Measurements from ENCODE around the gene TMEM30A. TPM values are rescaled to one million over a fixed set of nuclear protein-coding genes. Genes with fewer than 3 reads are reported as not detected.

TMEM30A gene
- total and polyA plus RNA-seq, 4 donors: 33.3 to 71.0 (median 45.4) TPM

DNA sequence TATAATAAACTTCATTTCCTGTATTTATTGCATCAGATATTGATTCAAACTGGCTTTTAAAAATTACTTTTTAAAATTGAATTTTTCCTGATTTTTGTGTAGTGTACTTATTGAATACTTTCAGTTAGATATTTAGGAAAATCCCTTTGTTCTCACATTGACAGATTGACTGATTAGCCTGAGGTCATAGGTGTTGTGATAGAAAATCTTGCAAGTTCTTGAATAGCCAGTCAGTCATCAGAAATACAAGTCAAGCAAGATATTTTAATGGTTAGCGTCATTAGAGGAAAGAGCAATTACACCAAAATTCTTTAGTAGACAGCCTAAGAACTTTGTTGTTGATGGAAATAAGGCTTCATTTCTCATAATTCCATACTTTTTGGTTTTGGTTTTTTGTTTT lies 3.4 kb upstream of the TMEM30A start:
- H3K27ac ChIP-seq (ENCODE audit: low read depth in 1 of 2, low read length in 2 of 2): no peak overlapping the region
- no peaks in the 10 kb centered on the region for H3K27me3 ChIP-seq (ENCODE audit: control insufficient read depth in 4 of 4, insufficient read depth in 4 of 4, low read length in 3 of 4)
- no peak overlapping the region for H3K9ac ChIP-seq (ENCODE audit: low read depth in 1 of 2, low read length in 2 of 2)
- peaks cover 3 to 12% (median 11%) of the 10 kb centered on the region in 4 donors for H3K4me1 ChIP-seq (ENCODE audit: control insufficient read depth in 4 of 4, insufficient read depth in 4 of 4, low read length in 3 of 4)
- TF ChIP-seq GABPA (IDR thresholded peaks at IDR 0.05 in 1 of 2, conservative IDR thresholded peaks at IDR 0.05 in 1 of 2) (no peak), NR2F2 (IDR thresholded peaks at IDR 0.05) (no peak), FOXA1 (IDR thresholded peaks at IDR 0.05) (no peak), SP1 (IDR thresholded peaks at IDR 0.05) (no peak), HNF4A (conservative IDR thresholded peaks at IDR 0.05) (no peak), TAF1 (conservative IDR thresholded peaks at IDR 0.05) (no peak), RAD21 (IDR thresholded peaks at IDR 0.05) (no peak), EGR1 (IDR thresholded peaks at IDR 0.05; ENCODE audit: low read depth in 2 of 2) (no peak), RXRA (IDR thresholded peaks at IDR 0.05) (no peak), YY1 (IDR thresholded peaks at IDR 0.05) (no peak), JUND (IDR thresholded peaks at IDR 0.05) (no peak), HNF4G (IDR thresholded peaks at IDR 0.05) (no peak), FOXA2 (IDR thresholded peaks at IDR 0.05) (no peak)
- TF ChIP-seq, protein P1, sequence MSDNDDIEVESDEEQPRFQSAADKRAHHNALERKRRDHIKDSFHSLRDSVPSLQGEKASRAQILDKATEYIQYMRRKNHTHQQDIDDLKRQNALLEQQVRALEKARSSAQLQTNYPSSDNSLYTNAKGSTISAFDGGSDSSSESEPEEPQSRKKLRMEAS (IDR thresholded peaks at IDR 0.05): no peak
- TF ChIP-seq, protein P2, sequence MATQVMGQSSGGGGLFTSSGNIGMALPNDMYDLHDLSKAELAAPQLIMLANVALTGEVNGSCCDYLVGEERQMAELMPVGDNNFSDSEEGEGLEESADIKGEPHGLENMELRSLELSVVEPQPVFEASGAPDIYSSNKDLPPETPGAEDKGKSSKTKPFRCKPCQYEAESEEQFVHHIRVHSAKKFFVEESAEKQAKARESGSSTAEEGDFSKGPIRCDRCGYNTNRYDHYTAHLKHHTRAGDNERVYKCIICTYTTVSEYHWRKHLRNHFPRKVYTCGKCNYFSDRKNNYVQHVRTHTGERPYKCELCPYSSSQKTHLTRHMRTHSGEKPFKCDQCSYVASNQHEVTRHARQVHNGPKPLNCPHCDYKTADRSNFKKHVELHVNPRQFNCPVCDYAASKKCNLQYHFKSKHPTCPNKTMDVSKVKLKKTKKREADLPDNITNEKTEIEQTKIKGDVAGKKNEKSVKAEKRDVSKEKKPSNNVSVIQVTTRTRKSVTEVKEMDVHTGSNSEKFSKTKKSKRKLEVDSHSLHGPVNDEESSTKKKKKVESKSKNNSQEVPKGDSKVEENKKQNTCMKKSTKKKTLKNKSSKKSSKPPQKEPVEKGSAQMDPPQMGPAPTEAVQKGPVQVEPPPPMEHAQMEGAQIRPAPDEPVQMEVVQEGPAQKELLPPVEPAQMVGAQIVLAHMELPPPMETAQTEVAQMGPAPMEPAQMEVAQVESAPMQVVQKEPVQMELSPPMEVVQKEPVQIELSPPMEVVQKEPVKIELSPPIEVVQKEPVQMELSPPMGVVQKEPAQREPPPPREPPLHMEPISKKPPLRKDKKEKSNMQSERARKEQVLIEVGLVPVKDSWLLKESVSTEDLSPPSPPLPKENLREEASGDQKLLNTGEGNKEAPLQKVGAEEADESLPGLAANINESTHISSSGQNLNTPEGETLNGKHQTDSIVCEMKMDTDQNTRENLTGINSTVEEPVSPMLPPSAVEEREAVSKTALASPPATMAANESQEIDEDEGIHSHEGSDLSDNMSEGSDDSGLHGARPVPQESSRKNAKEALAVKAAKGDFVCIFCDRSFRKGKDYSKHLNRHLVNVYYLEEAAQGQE (IDR thresholded peaks at IDR 0.05): no peak
- TF ChIP-seq, protein P3, sequence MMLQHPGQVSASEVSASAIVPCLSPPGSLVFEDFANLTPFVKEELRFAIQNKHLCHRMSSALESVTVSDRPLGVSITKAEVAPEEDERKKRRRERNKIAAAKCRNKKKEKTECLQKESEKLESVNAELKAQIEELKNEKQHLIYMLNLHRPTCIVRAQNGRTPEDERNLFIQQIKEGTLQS (IDR thresholded peaks at IDR 0.05): no peak
- TF ChIP-seq, protein P4, sequence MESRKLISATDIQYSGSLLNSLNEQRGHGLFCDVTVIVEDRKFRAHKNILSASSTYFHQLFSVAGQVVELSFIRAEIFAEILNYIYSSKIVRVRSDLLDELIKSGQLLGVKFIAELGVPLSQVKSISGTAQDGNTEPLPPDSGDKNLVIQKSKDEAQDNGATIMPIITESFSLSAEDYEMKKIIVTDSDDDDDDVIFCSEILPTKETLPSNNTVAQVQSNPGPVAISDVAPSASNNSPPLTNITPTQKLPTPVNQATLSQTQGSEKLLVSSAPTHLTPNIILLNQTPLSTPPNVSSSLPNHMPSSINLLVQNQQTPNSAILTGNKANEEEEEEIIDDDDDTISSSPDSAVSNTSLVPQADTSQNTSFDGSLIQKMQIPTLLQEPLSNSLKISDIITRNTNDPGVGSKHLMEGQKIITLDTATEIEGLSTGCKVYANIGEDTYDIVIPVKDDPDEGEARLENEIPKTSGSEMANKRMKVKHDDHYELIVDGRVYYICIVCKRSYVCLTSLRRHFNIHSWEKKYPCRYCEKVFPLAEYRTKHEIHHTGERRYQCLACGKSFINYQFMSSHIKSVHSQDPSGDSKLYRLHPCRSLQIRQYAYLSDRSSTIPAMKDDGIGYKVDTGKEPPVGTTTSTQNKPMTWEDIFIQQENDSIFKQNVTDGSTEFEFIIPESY (IDR thresholded peaks at IDR 0.05): no peak
- H3K36me3 ChIP-seq (ENCODE audit: control insufficient read depth in 4 of 4, insufficient read depth in 3 of 4, low read depth in 1 of 4, low read length in 3 of 4): peaks cover 0 to 3% (median 0%) of the 10 kb centered on the region in 4 donors
- no peak overlapping the region for H3K4me3 ChIP-seq (ENCODE audit: low read depth in 1 of 3, low read length in 3 of 3)
- no peaks in the 10 kb centered on the region for H3K9me3 ChIP-seq (ENCODE audit: control insufficient read depth in 4 of 4, low read length in 3 of 4)
- 98% methylated on average over 1 of the region's 1 CpG for WGBS
- no peak for DNase-seq (ENCODE audit: low spot score)

DNA sequence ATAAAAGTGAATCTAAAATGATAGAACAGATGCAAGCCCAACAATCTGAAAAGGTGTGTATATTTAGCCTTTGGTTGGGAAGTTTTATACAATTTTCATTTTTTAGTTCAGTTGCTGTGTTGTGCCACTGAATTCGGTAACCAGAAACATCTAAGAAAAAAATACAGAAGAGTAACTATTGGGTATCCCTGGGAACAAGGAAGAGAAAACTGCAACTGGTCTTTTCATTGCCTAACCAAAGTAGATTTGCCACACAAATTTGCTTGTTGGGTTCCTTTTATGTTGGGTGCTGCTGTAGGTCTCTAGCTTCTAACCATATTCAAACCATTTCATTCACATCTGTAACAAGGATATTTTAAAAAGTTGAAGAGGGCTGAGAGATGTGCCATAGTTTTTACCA lies 2.8 kb upstream of the TMEM30A start:
- Histone ChIP-seq H3K9ac (ENCODE audit: low read depth in 1 of 2, low read length in 2 of 2) (no peak overlapping the region), H3K4me3 (ENCODE audit: low read depth in 1 of 3, low read length in 3 of 3) (no peak overlapping the region), H3K36me3 (ENCODE audit: control insufficient read depth in 4 of 4, insufficient read depth in 3 of 4, low read depth in 1 of 4, low read length in 3 of 4) (no peaks in the 10 kb centered on the region), H3K27ac (ENCODE audit: low read depth in 1 of 2, low read length in 2 of 2) (no peak overlapping the region), H3K4me1 (ENCODE audit: control insufficient read depth in 4 of 4, insufficient read depth in 4 of 4, low read length in 3 of 4) (peaks cover 3 to 18% (median 17%) of the 10 kb centered on the region in 4 donors), H3K9me3 (ENCODE audit: control insufficient read depth in 4 of 4, low read length in 3 of 4) (no peaks in the 10 kb centered on the region), H3K27me3 (ENCODE audit: control insufficient read depth in 4 of 4, insufficient read depth in 4 of 4, low read length in 3 of 4) (no peaks in the 10 kb centered on the region)
- 82% methylated on average over 1 of the region's 1 CpG for WGBS
- no peak for TF ChIP-seq NR2F2 (IDR thresholded peaks at IDR 0.05)
- no peak for TF ChIP-seq TAF1 (conservative IDR thresholded peaks at IDR 0.05)
- TF ChIP-seq GABPA (IDR thresholded peaks at IDR 0.05 in 1 of 2, conservative IDR thresholded peaks at IDR 0.05 in 1 of 2): no peak
- no peak for DNase-seq (ENCODE audit: low spot score)

All from liver (tissue), 9 donors.